HepG2 (cell line): ENCODE results near the gene ARHGEF16.

Experiments
- CBX5 ChIP-seq: sonication (generic); formaldehyde crosslinking; IDR thresholded peaks from 2 replicates; pipeline ENCODE4 v1.4.0; 2020; ENCODE audit warnings: missing genetic modification reagents, borderline replicate concordance
- CTCF ChIP-seq: sonication (generic); formaldehyde crosslinking; IDR thresholded peaks from 2 replicates; pipeline ENCODE4 v1.5.0; 2020; ENCODE audit warnings: mild to moderate bottlenecking, missing genetic modification reagents, moderate library complexity
- HNRNPUL1 ChIP-seq: fragments of 200-400 bp; formaldehyde crosslinking; IDR thresholded peaks from 2 replicates; pipeline ENCODE4 v1.6.1; 2017; ENCODE audit warnings: low read depth, mild to moderate bottlenecking, low read length, moderate library complexity
- RAD21 ChIP-seq: fragments of 450-650 bp; formaldehyde crosslinking; IDR thresholded peaks from 2 replicates; pipeline ENCODE4 v1.5.0; 2020; ENCODE audit warnings: mild to moderate bottlenecking
- TARDBP ChIP-seq: sonication (generic); formaldehyde crosslinking; IDR thresholded peaks from 2 replicates; pipeline ENCODE4 v1.8.0; 2022; ENCODE audit warnings: mild to moderate bottlenecking, missing genetic modification reagents
- ZNF567 ChIP-seq: sonication (generic); formaldehyde crosslinking; IDR thresholded peaks from 2 replicates; pipeline ENCODE4 v1.8.1; 2023; ENCODE audit warnings: mild to moderate bottlenecking, missing genetic modification reagents, borderline replicate concordance
- TF ChIP-seq, protein P1 (sequence below): sonication (generic); formaldehyde crosslinking; IDR thresholded peaks from 2 replicates; pipeline ENCODE4 v1.4.0; 2020; ENCODE audit warnings: mild to moderate bottlenecking, low read depth, missing genetic modification reagents

GRCh38 chr1:3464649-3465025, 10.2 kb downstream of the ARHGEF16 start:
- TF ChIP-seq CTCF (CRISPR knock-in tag) (no peak), RAD21 (CRISPR knock-in tag) (no peak), TARDBP (no peak), ZNF567 (no peak), CBX5 (CRISPR knock-in tag) (no peak), HNRNPUL1 (no peak)
- TF ChIP-seq, protein P1, sequence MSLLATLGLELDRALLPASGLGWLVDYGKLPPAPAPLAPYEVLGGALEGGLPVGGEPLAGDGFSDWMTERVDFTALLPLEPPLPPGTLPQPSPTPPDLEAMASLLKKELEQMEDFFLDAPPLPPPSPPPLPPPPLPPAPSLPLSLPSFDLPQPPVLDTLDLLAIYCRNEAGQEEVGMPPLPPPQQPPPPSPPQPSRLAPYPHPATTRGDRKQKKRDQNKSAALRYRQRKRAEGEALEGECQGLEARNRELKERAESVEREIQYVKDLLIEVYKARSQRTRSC (CRISPR knock-in tag) = no peak
